GM12874 (cell line): Measurements from ENCODE around the gene PTPRC.

Experiments used
- CTCF ChIP-seq: IDR thresholded peaks from 2 replicates; pipeline ENCODE4 v1.5.1; 2011; ENCODE audit warnings: low read depth, mild to moderate bottlenecking, control low read depth, low read length, moderate library complexity; ENCODE audit not compliant: insufficient read depth

The PTPRC gene

DNA sequence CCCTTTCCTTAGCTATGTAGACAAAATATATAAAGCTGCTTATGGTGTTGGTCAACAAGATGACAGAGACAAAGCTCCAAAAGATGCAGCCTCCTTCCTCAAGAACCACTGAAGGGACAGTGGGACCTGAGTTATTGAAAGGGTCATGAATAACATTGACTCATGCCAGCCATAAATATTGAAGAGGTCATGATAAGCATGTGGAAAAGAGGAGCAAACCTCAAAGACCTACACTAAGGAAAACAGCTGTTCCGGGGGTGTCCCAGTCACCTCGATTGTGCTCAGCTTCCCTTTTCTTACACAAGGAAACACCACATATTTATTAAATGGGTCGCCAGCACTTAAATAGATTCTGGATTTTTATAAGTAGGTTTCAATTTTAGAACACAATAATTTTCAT is 112.9 kb downstream of the PTPRC start:
- TF ChIP-seq CTCF, result no peak

- no peak for TF ChIP-seq CTCF
Measured at GRCh38 chr1:198754670-198755069, 115.8 kb downstream of the PTPRC start.

- TF ChIP-seq CTCF, result no peak
Measured at GRCh38 chr1:198755715-198756114, 116.9 kb downstream of the PTPRC start.

DNA sequence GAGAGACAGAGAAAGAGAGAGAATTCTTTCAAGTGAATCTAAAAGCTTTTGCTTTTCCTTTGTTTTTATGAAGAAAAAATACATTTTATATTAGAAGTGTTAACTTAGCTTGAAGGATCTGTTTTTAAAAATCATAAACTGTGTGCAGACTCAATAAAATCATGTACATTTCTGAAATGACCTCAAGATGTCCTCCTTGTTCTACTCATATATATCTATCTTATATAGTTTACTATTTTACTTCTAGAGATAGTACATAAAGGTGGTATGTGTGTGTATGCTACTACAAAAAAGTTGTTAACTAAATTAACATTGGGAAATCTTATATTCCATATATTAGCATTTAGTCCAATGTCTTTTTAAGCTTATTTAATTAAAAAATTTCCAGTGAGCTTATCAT is 117.6 kb downstream of the PTPRC start:
- TF ChIP-seq CTCF, result no peak

DNA sequence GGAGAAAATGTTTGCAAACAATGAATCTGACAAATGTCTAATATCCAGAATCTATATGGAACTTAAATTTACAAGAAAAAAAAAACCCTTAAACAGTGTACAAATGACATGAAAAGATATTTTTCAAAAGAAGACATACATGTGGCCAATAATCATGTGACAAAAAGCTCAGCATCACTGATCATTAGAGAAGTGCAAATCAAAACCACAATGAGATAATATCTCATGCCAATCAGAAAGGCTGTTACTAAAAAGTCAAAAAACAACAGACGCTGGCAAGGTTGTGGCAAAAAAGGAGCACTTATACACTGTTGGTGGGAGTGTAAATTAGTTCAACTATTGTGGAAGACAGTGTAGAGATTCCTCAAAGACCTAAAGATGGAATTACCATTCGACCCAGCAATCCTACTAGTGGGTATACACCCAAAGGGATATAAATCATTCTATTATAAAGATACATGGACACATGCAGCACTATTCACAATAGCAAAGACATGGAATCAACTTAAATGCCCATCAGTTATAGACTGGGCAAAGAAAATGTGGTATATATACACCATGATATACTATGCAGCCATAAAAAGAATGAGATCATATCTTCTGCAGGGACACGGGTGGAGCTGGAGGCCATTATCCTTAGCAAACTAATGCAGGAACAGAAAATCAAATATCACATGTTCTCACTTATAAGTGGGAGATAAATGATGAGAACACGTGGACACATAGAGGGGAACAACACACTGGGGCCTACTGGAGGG is 123.2 kb downstream of the PTPRC start:
- TF ChIP-seq CTCF, result no peak

DNA sequence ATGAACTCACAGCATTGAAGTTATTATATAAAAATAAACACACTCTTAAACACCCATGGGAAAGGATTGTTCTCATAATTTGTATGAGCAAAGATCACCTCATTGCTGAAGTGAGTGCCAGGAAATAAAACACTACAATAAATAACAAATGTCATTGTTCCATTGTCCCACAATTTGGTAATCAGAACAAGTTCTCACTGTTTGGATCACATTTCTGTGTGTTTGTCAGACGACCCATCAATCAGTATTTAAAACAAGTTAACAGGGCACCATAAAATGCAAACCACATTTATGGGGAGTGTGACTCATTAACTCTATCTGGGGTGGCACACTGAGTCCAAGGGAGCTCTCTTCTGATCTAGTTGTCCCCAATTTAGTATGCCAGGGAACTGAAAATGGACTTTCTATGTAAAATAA is 124.5 kb downstream of the PTPRC start:
- TF ChIP-seq CTCF, result no peak

DNA sequence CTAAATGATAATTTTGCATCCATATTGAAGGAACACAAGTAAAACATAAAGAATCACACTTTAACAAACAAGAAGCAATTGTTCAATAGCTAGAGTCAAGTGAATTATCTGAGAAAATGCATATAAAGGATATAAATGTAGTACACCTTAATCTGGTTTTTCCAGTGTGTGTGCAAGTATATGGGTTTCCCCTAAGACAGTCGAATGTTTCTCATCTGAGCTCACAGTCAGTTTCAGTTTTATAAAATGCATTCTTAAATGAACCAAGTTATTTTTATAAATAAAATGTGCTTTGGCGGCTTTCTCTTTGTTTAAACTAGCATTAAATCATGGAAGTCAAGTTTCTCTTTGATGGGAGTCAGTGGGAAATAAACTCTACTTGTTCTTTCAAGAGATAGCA is 125.9 kb downstream of the PTPRC start:
- no peak for TF ChIP-seq CTCF
